ENCODE data around the gene SMAD6.

SMAD6 gene

DNA sequence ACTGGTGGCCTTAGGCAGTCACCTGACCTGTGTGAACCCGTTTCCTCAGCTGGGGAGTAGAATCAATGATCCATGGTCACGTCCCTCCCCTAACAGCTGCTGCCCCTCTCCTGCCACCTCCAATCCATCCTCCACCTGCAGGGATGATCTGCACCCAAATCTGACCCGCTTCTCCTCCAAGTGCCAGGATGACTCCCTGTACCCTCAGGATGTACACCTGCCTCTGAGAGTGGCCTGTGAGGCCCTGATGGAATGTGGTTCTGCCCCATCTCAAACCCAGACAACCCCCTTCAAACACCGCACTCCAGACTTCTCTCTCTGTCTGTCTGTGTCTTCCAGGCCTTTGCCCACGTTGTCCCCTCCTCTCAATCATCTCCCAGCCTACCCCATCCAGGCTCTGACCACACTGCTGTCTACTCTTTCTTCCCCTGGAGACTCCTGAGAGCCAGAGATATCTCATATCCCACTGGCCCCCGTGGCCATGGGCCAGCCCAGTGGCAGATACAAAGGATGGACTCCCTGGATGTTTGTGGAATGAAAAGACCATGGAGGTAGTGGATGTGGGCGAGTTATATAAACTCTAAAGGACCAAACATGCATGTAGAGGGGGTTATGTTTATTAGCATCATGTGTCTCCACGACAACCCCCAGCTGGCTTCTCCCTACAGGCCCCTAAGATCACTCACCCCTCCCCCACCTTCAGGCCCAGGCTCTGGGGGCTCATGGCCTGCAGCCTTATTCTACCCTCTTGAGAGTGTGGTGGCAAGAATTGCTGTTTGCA lies 84.9 kb downstream of the SMAD6 start:
- TF ChIP-seq, protein P1, sequence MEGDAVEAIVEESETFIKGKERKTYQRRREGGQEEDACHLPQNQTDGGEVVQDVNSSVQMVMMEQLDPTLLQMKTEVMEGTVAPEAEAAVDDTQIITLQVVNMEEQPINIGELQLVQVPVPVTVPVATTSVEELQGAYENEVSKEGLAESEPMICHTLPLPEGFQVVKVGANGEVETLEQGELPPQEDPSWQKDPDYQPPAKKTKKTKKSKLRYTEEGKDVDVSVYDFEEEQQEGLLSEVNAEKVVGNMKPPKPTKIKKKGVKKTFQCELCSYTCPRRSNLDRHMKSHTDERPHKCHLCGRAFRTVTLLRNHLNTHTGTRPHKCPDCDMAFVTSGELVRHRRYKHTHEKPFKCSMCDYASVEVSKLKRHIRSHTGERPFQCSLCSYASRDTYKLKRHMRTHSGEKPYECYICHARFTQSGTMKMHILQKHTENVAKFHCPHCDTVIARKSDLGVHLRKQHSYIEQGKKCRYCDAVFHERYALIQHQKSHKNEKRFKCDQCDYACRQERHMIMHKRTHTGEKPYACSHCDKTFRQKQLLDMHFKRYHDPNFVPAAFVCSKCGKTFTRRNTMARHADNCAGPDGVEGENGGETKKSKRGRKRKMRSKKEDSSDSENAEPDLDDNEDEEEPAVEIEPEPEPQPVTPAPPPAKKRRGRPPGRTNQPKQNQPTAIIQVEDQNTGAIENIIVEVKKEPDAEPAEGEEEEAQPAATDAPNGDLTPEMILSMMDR (IDR thresholded peaks at IDR 0.05) = no peak

DNA sequence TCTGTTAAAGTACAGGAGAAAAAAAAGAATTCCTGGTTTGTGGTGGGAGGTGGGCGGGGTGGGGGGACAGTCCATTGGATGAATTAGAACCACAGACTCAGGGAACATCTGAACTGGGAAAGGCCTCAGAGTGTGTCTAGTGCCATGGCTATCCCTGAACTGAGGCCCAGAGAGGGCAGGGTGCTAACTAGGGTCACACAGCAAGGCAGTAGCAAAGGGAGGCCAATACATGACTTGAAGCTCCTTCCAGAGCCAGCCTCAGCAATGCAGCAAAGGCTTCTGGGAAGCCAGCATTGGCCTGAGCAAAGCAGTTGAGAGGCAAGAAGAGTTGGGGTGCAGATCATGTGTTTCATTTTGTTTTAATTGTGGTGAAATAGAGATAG lies 85.4 kb downstream of the SMAD6 start:
- TF ChIP-seq, protein P1 (IDR thresholded peaks at IDR 0.05) = no peak

DNA sequence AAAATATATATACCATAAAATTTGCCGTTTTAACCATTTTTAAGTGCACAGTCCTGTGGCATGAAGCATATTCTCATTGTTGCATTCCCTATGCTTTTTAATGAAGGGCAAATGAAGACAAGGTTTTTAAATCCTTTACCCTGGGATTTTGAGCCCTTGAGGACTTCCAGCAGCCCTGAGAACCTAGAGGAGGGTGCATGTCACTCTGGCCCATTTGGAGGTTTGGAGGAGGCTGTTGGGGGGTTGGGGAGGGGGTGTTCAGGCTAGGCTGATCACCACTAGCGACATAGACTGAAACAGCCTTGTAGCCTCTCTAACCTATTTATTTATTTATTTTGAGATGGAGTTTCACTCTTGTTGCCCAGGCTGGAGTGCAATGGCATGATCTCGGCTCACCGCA lies 86.0 kb downstream of the SMAD6 start:
- TF ChIP-seq, protein P1 (IDR thresholded peaks at IDR 0.05) = no peak

DNA sequence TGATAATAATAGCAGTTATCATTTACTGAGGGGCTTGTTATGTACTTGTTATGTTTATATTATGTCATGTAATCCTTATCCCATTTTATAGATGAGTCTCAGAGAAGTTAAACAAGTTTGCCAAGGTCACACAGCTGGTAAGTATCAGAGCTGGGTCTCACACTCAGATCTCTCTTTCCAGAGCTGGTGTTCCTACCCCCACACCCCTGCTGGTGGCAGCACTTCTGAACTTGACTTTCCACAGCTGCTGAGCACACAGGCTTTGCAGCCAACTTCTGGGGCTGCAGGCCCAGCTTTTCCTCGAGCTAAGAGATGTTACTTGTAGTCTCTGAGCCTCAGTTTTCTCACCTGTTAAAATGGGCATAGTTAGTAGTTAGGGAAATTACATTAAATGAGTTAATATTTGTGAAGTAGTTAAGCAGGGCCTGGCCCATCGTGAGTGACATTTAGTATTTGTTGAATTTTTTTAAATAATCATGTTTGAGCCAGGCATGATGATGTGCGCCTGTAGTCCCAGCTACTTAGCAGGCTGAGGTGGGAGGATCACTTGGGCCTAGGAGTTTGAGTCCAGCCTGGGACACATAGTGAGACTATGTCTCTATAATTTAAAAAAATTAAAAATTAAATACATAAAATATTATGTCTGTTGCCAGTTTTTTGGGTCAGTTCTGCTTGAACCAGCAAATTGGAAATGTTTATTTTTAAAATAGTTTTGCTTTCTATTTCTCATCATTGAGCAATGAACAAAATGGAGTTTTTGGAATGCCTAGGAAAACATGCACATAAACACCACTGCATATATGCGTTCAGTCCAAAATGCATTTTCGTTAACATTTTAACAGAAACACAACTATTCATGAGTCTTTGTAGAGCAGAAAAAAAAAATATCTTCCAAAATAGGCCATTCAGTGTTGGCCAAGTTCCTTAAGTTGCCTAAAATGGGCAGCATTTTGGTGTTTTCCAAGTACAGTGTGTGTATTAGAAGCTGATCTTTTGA lies 87.3 kb downstream of the SMAD6 start:
- TF ChIP-seq, protein P1 (IDR thresholded peaks at IDR 0.05) = peak; percentile 26; the same call in 1 of the 2 replicates

DNA sequence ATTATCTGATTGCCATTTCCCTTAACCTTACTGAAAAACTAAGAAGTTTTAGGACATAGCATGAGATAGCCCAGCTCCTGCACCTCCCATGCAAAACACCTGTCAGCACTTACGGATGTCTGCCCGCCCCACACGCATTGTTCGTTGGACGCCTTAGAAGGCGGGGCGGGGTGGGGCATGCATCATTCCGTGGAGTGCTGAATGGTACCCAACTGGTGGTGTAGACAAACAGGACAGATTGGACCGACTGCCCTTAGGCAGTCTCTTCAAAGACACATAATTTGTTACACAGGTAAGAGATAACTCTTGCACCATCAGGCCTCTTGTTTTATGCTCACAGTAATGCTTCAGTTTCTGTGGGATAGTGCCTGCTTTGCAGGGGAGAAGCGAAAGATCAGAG lies 93.8 kb downstream of the SMAD6 start:
- TF ChIP-seq, protein P1 (IDR thresholded peaks at IDR 0.05) = no peak

DNA sequence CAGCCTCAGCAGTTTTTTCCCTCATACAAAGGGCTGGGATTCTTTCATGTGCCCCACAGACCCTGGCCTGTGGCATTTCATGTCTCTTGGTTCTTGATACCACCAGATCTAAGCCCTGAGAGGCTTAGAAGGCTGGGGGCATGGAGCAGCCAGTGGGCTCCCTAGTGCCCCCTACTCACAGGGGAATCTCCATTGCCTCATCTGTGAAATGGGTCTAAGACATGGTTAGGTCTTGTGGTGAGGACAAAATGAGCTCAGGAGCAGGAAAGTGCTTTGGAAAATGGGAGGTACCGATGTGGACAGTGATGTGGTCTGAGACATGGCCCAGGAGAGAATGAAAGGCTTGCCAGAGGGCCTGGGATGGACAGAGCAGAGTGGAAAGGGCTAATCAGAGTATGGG lies 94.3 kb downstream of the SMAD6 start:
- TF ChIP-seq, protein P1 (IDR thresholded peaks at IDR 0.05) = no peak

DNA sequence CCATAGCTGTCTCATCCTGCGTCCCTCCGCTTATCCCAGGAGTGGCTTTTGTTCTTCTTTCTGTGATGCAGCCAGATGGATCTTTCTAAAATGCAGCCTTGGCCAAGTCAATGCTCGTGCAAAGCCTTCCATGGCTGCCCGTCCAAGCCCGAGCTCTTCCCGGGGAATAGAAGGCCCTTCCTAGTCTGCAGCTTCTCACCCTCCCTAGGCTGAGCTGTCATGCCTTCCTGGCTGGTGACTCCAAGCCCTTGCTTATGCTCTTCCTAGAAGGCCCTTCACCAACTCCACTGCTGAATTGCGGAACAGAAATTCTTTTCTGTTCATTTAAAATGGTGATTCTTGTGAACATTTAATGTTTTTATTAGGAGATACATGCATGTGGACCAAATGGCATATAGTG lies 95.9 kb downstream of the SMAD6 start:
- TF ChIP-seq, protein P1 (IDR thresholded peaks at IDR 0.05) = no peak

All from LNCAP (cell line).